ENCODE measurements around the gene PLAU.

DNA sequence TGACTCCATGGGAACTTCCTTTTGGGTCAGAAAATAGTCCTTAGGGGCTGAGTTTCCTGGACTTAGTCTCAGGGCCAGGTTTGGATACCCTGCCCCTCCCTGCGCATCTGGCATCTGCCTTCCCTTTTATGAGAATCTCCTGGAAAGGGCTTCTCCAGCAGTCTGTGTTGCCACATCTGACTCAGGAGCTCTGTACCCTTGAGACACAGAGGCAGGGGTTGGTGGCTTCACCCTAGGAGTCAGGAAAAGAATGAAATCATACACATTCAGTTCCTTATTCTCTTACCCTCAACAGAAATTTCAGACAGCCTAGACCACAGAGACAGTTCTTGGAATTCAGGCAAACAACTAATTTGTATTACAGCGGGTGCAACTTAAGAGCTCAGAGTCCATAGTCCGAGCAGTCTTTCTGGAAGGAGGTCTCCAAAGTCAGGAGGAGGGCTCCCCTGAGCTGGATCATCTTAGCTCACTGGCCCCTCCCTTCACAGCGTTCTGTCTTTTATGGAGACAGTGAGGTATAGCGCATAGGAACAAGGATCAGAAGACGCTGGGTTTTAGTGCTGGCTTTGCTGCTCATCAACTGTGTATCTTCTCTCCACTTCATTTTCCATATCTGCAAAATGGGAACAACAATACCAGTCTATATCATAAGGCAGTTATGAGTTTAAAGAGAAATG, 3.0 kb upstream of the PLAU start:
- TF ChIP-seq, protein P1, sequence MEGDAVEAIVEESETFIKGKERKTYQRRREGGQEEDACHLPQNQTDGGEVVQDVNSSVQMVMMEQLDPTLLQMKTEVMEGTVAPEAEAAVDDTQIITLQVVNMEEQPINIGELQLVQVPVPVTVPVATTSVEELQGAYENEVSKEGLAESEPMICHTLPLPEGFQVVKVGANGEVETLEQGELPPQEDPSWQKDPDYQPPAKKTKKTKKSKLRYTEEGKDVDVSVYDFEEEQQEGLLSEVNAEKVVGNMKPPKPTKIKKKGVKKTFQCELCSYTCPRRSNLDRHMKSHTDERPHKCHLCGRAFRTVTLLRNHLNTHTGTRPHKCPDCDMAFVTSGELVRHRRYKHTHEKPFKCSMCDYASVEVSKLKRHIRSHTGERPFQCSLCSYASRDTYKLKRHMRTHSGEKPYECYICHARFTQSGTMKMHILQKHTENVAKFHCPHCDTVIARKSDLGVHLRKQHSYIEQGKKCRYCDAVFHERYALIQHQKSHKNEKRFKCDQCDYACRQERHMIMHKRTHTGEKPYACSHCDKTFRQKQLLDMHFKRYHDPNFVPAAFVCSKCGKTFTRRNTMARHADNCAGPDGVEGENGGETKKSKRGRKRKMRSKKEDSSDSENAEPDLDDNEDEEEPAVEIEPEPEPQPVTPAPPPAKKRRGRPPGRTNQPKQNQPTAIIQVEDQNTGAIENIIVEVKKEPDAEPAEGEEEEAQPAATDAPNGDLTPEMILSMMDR (IDR thresholded peaks at IDR 0.05) = no peak
- TF ChIP-seq POLR2A (IDR thresholded peaks at IDR 0.05) = no peak

All from testis (tissue), 2 donors.